ENCODE data around the gene PIK3R5.

DNA sequence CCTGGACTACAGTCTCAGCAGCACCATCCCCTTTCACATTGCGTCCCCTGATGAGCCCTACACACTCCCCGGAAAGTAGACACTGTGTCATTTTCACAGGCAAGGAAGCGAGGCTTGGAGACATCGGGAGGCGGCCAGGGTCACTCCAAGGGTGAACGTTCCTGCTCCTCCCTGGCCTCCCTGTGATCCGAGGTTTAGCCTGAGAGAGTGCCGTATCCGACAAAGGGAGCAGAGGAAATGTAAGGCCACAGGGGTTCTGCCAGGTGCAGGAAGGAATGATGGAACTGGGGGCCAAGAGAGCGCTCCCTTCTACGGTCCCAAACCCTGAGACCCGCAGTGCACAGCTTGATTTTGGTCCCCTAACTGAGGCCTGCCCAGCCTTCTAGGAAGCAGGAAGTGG, 90.1 kb downstream of the PIK3R5 start:
- no peak for TF ChIP-seq CTCF (optimal IDR thresholded peaks at IDR 0.05 in 1 of 3, IDR thresholded peaks at IDR 0.05 in 1 of 3, conservative IDR thresholded peaks at IDR 0.05 in 1 of 3; ENCODE audit: extremely low read depth in 1 of 3, insufficient read depth in 2 of 3, low read length in 3 of 3)
- TF ChIP-seq EZH2 (IDR thresholded peaks at IDR 0.05; ENCODE audit: low read length), result no peak
